DMS53 treated with DMSO at 0.1 percent for 48 hours (cell line): ENCODE results near the gene CHRM1.
A peak's percentile ranks its signal among the peaks of the same experiment; 100 is the strongest.

ENCODE experiments used
- DNase-seq: peaks from one replicate; lab custom pipeline; 2025; ENCODE audit not compliant: unreplicated experiment; lab: John Stamatoyannopoulos, UW

The CHRM1 gene

DNA sequence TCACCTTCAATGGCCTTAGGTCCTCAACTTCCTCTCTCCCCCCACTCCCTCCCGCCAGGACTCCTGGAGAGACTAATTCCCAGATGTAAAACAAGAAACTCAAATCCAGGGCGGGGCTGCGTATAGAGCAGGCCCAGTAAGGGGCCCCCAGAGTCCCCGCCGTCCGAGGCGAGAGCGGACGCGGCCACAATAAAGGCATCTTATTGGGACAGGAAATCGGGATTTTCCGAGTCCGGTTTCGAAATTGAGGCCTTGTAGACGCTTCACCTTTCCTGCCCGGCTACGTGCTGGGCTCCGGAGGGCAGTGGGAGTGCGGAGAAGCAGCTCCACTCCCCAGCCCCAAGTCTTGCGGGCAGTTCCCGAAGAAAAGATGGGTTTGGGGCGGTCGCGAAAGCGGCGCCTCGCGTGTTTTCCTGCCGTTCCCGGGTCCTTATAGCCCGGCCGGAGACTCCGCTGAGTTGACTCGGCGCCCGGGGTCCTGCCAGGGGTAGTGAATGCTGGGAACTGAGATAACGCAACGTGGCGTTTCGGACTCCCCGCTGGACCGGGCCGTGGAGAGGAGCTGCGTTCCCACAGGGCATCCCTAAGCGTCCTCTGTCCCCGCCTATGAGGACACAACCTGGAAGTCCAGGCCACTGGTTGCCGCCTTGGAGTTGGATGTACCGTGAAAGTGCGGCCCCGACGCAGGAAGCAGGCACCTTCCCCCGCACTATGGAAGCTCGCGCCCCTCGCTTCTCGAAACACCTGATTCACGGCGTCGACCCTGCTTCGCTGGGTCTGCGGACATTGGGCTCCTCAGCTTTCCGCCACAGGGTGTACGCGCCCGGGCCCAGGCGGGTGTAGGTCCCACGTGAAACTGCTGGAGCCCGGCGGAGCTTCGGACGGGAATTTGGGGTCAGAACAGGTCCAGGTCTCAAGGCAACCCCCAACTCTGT is 4.8 kb upstream of the CHRM1 start:
- DNase-seq = no peak

DNA sequence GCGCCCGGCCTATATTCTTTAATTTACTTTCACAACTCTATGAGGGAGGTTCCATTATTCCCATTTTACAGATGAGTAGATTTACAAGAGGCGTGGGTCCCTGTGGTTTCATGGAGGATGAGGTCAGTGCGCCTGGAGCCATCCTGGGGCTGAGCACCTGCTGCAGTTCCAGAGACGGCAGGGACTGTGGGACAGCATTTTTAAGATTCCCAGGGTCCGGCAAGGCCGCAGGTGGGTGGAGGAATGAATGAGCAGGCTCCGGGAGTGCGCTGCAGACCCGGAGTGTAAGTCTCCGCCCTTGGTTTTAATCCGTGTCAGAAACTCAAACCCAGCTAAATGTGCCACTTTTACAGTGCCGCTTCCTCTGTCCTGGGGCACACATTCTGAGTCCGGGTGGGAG is 4.1 kb upstream of the CHRM1 start:
- DNase-seq = no peak

DNA sequence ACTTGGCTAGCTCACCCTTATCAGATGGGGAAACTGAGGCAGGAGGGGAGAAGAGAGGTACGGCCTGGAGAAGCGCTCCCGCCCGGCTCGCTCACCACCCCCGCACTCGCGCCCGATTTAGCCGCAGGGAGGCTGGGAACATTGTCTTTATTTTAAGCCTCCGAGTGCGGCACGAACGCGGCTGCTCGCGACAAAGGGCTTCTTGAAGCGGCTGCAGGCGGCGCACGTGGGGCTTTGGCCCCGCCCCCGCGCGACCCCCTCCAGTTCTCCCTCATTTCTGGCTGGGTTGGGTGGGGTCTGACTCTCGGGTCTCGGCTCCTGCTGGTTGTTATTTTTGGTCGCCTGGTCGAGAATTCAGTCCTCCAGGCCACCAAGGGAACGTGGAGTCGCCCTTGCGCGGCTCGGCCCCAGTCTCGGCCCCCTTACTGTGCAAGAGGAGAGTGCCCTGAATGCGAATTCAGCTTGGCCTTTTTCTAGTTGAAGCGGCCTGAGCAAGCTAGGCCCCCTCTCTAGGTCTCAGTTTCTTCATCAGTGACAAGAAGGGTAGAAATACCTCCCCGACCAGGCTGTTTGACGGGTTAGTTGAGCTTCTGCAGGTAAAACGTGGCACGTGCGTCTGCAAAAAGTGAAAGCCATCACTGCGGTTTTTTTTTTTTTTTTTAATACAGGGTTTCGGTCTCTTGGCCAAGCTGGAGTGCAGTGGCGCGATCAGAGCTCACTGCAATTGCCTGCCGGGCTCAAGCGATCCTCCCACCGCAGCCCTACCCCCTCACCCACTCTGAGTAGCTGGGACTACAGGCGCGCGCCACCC is 2.6 kb upstream of the CHRM1 start:
- no peak for DNase-seq

DNA sequence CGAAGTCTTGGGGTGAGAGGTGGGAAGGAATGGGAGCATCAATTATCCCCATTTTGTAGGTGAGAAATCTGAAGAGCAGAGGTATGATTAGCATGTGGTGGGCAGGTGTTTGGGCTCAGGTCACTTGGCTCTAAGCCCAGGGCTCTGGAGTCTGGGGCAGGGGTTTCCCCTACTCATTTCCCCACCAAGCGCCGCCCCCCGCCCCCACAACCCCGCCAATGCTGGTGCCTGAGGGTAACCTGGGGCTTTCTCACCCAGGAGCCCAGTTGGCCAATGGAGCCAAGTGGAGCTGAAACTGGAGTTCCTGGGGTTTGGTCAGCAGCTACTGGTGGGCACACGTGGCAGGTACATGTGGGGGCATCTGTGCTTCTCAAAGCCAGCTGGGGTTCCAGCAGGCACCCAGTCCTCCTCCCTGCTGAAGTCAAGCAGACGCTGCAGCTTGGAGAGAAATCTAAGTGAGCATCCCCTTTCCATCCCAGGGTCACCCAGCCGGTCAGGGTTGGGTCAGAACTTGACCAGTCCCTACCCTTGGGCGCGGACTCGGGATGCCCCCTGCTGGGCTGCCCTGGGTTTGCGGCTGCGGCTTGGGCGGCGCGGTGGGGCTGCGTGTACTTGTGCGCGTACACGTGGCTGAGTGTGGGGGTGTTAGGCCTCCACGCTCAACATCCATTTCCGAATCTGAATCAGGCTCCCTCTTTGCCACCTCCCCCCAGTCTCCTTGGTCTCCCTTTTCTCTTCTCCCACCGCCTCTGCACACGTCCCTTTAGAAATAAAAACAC is 1.7 kb upstream of the CHRM1 start:
- no peak for DNase-seq

DNA sequence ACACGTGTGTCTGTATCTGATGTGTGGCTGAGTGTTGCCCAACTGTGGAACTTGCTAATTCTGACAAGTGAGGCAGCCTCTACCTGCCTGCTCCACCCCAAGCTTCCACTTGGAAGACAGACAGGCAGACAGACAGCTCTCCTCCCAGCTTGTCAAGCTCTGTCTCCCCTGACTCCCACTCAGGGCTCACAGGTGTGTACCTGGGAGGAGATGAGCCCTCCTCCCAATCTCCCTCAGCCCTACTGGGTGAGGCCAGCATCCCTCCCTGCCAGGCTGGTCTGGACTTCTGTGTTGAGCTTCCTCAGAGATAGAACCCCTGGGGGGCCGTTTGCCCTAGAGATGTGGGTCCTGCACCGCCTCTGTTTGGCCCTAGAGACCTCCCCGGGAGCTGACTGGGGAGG is 1.0 kb upstream of the CHRM1 start:
- DNase-seq = no peak

DNA sequence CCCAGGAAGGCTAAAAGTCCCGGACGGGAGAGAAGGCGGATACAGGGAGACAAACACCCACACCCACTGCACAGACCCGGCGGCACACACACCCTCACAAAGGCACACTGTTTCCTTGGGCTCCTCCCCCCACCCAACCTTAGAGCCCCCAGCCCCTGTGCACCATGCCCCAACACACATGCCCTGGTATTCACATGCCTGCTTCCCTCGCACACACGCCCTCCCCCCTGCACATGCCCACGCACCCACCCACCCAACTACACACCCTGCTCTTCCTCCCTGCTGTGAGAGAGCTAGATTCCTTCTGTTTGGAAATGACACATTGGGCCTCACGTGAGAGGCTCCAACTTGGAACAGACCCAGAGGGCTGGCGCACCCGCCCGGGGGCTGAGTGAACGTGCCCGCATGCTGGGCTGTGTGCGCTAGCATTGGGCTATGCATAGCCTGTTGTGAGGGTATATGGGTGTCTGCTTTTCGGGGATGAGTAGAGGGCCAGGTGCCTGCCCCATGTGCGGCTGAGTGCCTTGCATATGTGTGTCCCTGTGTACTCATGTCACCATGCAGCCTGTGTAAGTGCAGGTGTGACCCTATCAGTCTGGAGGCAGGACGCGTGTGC is 518 bp upstream of the CHRM1 start:
- no peak for DNase-seq

DNA sequence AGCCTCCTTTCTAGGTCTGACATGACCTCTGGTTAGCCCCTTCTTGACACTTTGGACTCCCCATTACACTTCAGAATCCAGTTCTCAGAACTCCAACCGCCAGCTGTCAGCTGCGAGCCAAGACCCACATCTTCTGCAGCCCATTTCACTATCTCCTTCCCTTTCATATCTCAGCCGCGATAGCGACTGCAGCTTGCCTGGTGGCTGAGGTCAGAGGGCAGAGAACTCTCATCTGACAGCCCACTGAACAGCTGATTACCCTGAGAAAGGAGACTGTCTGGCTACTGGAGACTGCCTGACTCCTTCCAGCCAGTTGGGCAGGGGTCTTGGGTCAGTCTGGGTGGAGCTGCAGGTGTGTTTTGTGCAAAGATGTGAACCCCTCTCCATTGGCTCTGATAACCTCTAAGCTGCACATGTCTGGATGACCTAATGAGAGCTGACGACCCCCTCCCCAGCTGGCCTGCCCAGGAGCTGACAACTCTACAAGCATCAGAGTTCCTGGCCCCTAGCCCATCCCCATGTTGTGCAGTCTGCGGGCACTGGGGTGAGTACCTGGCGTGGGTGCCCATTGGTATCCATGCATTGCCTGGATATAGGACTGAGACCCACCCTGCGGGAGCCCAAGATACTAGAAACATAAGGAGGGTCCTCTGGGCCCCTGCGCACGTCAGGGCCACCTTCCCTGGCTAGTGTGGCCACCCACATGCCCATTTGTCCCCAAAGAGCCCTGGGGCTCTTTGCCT is 1.1 kb downstream of the CHRM1 start:
- DNase-seq = no peak

DNA sequence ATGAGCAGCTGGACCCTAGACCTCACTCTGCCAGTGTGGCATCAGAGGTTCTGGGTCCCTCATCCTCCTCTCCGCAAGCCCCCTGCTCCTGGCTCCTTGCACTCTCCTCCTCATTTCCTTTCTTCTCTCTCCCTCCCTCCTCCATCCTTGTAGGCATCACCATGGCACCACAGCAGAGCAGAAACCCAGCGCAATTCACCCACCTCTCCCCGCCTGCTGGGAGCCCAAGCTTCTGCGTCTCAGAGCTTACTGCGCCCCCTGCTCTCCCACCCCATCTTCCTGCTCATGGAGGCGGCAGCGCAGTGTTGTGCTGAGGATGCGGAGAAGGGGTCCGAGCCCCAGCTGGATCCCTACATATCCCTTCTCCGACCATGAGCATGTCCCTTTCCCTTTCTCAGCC is 1.7 kb downstream of the CHRM1 start:
- no peak for DNase-seq

DNA sequence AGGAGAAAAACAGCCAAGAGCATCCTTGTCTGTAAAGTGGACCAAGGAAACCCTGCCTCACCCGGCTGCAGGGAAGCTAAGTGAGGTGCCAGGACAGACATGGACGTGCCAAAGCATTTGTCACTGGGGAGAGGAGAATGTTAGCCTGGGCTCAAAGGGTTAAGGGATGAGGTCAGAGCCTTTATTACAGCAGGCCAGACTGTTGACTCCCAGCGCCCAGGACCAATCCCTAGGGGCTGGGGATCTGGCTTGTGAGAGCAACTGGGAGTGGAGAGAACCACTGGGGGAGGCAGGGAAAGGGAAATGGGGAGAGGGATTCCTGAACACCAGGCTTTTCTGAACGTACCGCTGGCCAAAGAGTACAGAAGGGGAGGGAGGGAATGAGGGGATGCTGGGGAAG is 2.6 kb downstream of the CHRM1 start:
- no peak for DNase-seq

DNA sequence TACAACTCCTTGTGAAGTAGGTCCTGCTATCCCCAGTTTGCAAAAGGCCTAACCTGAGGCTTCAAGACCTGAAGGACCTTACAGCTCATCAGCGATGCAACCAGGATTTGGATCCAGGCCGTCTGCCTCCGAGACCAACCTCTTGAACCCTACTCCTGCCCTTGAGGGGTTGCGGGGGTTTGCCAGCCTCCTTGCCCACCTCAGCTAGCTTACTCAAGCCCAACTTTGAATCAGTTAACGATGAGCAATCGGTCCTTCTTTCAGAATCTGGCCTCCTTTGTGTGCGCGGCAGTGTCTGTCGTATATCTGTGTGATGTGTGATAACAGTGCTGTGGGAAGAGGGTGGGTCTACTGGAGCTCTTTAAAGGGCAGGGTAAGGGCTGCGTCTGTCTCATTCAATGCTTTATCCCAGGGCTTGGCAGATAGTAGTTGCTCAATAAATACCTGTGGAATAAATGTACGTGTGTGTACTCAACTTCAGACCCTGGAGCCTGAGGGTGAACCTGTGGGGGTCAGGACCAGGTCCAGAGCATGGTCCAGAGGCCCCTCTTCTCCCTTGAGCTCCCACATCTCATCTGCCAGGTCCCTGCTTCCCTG is 3.2 kb downstream of the CHRM1 start:
- DNase-seq = no peak

DNA sequence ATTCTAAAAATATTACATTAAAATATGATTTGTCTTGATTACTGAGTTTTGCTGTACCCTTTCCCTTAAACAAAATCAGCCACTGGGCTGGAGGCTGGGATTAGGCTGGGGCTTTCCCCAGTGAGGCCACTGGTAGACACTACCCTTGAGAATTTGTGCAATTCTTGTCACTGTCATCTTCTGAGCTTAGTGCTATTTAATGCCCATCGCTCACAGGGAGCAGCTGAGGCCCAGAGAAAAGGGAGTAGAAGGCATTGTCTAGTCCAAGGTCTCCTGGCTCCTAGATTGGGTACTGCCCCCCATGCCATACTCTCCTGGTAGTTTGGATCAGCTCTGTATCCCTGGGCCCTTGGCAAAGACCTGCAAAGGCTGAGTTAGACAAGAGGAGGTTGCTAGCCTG is 6.7 kb downstream of the CHRM1 start:
- DNase-seq = no peak

DNA sequence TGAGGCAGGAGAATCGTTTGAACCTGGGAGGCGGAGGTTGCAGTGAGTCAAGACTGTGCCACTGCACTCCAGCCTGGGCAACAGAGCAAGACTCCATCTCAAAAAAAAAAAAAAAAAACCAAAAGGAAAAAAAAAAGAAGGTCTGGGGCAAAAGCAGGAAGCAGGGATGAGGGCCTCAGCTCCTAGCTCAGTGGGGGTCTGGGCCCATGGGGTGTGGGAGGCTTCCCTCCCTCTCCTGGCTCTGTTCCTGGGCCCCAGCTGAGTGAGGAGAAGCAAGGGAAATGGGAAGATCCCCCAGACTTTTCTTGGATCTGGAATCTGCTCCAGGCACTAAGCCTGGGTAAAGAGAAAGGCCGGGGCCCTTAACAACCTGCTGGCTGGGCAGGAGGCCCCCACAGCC is 8.9 kb downstream of the CHRM1 start:
- no peak for DNase-seq

DNA sequence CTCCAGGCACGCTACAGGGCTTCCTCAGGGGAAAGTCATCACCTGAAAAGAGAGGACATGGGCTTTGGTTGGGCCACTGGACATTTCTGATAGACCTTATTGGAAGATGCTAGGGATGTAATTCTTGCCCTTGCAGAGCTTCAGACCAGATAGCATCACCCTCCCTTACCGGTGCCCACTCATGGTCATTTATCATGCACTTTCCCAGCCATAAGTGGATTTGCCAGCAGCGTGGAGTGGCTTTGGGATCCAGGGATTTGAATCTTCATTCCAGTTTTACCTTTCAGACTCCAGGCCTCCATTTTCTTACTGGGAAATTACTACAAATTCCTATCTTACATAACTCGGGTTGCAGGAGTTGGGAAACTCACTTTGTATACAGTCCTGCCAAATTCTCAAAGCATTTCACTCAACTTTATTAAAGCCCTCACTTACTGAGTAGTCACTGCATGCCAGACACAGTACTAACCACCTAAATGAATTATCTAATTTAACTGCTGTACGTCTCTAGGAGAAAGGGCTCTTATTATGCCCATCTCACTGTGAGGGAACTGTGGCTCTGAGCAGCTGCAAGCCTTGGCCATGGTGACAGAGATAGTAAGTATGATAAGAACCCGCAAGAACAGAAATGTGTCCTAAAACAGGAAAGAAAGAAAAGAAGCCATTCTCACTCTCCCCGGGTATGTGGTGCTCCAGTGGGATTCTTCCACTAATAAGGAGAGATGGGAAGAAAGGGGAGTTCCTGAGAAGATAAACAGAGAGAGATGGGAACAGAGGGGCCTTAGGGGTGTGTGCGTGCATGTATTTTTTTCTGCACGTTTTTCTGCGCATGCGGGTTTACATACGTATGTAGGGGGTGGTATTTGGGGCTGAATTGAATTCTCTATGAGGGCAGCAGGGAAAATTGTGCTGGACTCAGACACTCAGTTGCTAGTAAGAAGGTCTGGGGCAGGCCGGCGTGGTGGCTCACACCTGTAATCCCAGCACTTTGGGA is 9.7 kb downstream of the CHRM1 start:
- DNase-seq = no peak

DNA sequence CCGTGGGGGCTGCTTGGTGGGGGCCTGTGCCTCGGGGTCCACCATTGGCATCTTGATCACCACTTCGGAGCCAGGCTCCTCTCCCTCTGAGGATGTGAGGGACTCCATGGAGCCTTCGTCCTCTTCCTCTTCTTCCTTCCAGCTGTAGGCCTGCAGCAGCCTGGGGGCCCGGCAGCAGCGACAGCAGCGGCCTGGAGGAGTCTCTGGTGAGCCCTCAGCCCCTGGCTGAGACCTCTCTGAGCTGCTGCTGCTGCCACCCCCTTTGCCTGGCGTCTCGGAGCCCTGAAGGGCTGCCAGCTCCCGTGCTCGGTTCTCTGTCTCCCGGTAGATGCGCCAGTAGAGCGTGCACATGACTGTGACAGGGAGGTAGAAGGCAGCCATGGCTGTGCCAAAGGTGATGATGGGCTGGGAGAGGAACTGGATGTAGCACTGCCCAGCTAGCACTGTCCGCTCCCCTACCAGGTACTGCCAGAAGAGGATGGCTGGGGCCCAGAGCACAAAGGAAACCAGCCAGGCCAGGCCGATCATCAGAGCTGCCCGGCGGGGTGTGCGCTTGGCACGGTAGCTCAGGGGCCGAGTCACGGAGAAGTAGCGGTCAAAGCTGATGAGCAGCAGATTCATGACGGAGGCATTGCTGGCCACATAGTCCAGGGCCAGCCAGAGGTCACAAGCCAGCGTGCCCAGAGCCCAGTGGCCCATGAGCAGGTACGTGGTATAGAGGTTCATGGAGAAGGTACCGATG is 10.9 kb downstream of the CHRM1 start:
- DNase-seq = no peak

DNA sequence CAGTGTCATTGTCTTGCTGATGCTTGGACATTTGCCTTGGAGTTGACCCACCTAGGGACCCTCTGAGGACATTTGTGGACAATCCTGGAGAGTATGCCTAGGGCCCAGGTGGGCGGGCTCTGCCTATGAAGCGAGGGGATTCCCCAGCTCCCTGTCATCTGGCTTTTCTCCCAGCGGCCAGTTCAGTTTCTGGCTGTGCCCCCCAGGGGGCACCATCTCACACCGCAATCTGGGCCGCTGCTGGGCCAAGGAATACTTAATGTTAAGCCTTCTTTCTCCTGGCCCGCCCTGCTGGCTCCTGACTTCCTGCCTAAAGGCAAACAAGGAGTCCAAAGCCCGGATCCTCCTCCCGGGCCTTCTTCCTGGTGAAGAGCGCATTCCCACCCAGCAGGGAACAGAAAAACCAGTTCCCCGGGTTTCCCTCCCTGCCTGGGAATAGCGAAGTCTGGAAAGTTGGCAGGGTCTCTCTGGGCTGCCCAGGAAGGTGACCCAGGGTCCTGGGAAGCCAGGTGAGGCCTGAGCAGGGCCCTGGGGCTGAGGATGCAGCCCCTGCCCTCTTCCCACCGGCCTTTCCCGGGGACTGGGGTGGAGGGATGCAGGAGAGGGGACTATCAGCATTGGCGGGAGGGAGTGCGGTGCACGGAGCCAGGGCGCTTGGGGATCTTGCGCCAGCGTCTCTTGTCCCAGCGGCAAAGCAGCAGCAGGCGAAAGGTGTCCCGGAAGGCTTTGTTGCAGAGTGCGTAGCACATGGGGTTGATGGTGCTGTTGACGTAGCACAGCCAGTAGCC is 11.9 kb downstream of the CHRM1 start:
- DNase-seq = peak; percentile 14

DNA sequence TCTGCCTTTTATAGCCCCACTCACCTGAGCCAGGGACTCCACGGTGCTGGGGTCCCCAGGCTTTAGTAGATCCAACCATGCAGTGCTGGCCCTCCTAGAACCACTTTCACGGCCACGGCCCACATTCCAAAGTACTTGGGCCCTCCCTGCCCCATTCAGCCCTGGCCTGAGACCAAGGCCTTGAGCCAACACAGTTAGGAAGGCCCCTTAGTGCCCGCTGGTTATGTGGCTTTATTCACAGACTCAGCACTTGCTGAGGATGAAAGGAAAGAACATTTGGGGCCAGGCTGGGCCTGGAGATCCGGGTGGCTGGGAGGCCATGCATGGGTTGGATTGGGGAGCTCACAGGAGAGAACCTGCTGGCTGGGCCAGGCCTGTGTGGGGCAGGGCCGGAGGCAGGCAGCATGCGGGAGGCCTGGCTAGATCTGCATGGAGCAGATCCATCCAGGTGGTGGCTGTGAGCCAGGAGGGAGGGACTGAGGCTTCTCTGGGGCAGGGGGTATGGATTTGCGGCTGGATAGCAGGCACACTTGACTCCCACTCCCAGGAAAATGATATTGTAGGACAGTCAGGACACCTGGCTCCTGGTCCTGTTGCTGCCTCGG is 12.6 kb downstream of the CHRM1 start:
- no peak for DNase-seq
